ENCODE measurements around the gene HPS5. TPM values are rescaled to one million over a fixed set of nuclear protein-coding genes. Genes with fewer than 3 reads are reported as not detected.
A peak's percentile ranks its signal among the peaks of the same experiment; 100 is the strongest.

Gene HPS5
- total and polyA plus RNA-seq, 2 of the 13 experiments (the other 11 are each of a cell fraction or from before 2014, with no cell fraction given): 6.6 to 25.5 TPM

DNA sequence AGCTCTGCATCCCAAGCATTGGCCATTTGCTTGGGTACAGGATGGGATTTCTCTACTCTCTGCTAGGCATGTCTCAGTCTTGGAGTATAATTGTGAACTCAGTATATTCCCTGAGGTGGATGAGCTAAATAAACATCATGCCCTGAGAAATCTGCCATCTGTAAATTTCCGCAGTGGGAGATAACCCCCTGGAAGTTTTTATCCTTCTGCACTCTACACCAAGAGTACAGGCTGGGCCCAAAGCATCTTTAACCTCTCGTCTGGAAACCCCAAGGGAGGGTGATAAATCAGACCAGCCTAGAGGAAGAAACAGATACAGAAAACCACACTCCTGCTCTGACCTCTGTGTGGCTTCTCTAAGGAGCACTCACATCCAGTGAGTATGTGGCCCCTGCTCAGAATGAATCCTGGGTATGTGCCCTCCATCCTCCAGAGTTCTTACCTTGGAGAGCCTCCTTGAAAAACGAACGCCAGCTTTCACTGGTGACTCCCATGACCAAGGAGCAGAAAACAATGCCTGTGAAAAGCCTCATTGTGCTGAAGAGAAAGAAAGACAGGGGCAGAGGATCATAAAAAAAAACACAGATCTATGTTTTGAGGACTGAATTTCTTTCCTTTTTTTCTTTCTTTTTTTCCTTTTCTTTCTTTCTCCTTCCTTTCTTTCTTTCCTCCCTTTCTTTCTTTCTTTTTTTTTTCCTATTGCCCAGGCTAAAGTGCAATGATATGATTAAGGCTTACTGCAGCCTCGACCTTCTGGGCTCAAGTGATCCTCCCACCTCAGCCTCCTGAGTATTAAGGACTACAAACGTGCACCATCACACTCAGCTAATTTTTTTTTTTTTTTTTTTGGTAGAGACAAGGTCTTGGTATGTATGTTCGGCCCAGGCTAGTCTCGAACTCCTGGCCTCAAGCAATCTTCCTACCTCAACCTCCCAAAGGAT, 86.3 kb downstream of the HPS5 start (continued):
- TF ChIP-seq, protein P1, sequence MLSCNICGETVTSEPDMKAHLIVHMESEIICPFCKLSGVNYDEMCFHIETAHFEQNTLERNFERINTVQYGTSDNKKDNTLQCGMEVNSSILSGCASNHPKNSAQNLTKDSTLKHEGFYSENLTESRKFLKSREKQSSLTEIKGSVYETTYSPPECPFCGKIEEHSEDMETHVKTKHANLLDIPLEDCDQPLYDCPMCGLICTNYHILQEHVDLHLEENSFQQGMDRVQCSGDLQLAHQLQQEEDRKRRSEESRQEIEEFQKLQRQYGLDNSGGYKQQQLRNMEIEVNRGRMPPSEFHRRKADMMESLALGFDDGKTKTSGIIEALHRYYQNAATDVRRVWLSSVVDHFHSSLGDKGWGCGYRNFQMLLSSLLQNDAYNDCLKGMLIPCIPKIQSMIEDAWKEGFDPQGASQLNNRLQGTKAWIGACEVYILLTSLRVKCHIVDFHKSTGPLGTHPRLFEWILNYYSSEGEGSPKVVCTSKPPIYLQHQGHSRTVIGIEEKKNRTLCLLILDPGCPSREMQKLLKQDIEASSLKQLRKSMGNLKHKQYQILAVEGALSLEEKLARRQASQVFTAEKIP (CRISPR knock-in tag; IDR thresholded peaks at IDR 0.05; ENCODE audit: borderline replicate concordance): no peak
- TF ChIP-seq ZZZ3 (CRISPR knock-in tag; IDR thresholded peaks at IDR 0.05; ENCODE audit: borderline replicate concordance): no peak
- TF ChIP-seq POLR2A (IDR thresholded peaks at IDR 0.05; ENCODE audit: insufficient read depth in 1 of 2, low read depth in 2 of 2, low read length in 2 of 2): peak in 1 of 2 experiments; percentile 30; a peak in 1 of 4 replicates
- peak; percentile 32; the same call in 1 of the 2 replicates for TF ChIP-seq ZMYM3 (CRISPR knock-in tag; IDR thresholded peaks at IDR 0.05)
- no peak for TF ChIP-seq KDM3A (CRISPR knock-in tag; IDR thresholded peaks at IDR 0.05; ENCODE audit: low read depth)
- TF ChIP-seq ZNF652 (CRISPR knock-in tag; IDR thresholded peaks at IDR 0.05; ENCODE audit: borderline replicate concordance, low read depth): no peak

DNA sequence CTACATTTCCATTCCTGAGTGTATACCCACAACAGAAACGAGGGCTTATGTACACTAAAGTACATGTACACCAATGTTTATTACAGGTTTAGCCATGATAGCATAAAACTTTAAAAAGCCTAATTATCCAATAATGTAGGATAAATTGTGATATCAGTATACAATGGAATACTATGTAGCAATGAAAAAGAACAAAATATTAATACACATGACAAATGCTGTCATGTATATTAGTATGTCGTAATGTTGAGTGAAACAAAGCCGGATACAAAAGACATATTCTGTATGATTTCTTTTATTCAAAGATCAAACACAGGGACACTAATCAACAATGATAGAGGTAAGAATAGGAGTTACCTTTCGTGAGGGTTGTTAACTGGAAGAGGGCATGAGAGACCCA, 88.0 kb downstream of the HPS5 start:
- DNase-seq (ENCODE audit: low spot score) (no peak), ATAC-seq (no peak), FAIRE-seq (no peak)
- BruUV-seq (replicated peaks): no TSS peak
- Histone ChIP-seq H3K27me3 (ENCODE audit: control insufficient read depth in 1 of 2, insufficient read depth in 2 of 2, low read length in 2 of 2) (no peaks in the 10 kb centered on the region), H2AFZ (ENCODE audit: low read length) (no peak overlapping the region), H3K4me1 (ENCODE audit: insufficient read depth, low read length) (peaks cover 99% of the 10 kb centered on the region), H3K9me3 (ENCODE audit: low read length) (no peaks in the 10 kb centered on the region), H3K4me2 (ENCODE audit: low read depth, low read length) (no peak overlapping the region), H3K4me3 (replicated peaks in 1 of 3; ENCODE audit: insufficient read depth in 1 of 3, low read depth in 2 of 3, low read length in 3 of 3) (no peak overlapping the region), H3K36me3 (replicated peaks in 1 of 2; ENCODE audit: control insufficient read depth in 1 of 2, insufficient read depth in 2 of 2, low read length in 2 of 2) (no peaks in the 10 kb centered on the region), H4K20me1 (ENCODE audit: insufficient read depth, low read length) (no peaks in the 10 kb centered on the region), H3K79me2 (ENCODE audit: insufficient read depth, low read length) (peaks cover 13% of the 10 kb centered on the region), H3K9ac (ENCODE audit: insufficient read depth, low read depth, low read length) (no peak overlapping the region), H3K27ac (ENCODE audit: extremely low read length, insufficient read depth, low read length) (no peak overlapping the region)
- ChIA-PET POLR2A (interaction anchor here (4.8 kb wide), 1 partner anchor 9 kb away, joined by 37 read pairs; no protein-coding TSS in a partner anchor), CTCF (ENCODE audit: low intra/inter-chr PET ratio, low total read pairs) (no interaction called here)
- TF ChIP-seq, protein P2, sequence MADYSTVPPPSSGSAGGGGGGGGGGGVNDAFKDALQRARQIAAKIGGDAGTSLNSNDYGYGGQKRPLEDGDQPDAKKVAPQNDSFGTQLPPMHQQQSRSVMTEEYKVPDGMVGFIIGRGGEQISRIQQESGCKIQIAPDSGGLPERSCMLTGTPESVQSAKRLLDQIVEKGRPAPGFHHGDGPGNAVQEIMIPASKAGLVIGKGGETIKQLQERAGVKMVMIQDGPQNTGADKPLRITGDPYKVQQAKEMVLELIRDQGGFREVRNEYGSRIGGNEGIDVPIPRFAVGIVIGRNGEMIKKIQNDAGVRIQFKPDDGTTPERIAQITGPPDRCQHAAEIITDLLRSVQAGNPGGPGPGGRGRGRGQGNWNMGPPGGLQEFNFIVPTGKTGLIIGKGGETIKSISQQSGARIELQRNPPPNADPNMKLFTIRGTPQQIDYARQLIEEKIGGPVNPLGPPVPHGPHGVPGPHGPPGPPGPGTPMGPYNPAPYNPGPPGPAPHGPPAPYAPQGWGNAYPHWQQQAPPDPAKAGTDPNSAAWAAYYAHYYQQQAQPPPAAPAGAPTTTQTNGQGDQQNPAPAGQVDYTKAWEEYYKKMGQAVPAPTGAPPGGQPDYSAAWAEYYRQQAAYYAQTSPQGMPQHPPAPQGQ (CRISPR knock-in tag; IDR thresholded peaks at IDR 0.05; ENCODE audit: borderline replicate concordance): no peak
- TF ChIP-seq, protein P3, sequence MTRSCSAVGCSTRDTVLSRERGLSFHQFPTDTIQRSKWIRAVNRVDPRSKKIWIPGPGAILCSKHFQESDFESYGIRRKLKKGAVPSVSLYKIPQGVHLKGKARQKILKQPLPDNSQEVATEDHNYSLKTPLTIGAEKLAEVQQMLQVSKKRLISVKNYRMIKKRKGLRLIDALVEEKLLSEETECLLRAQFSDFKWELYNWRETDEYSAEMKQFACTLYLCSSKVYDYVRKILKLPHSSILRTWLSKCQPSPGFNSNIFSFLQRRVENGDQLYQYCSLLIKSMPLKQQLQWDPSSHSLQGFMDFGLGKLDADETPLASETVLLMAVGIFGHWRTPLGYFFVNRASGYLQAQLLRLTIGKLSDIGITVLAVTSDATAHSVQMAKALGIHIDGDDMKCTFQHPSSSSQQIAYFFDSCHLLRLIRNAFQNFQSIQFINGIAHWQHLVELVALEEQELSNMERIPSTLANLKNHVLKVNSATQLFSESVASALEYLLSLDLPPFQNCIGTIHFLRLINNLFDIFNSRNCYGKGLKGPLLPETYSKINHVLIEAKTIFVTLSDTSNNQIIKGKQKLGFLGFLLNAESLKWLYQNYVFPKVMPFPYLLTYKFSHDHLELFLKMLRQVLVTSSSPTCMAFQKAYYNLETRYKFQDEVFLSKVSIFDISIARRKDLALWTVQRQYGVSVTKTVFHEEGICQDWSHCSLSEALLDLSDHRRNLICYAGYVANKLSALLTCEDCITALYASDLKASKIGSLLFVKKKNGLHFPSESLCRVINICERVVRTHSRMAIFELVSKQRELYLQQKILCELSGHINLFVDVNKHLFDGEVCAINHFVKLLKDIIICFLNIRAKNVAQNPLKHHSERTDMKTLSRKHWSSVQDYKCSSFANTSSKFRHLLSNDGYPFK (CRISPR knock-in tag; IDR thresholded peaks at IDR 0.05; ENCODE audit: borderline replicate concordance): no peak
- peak; percentile 52; the same call in 1 of the 2 replicates for TF ChIP-seq CEBPB (IDR thresholded peaks at IDR 0.05; ENCODE audit: borderline replicate concordance, low read depth, low read length)
- TF ChIP-seq SYNCRIP (IDR thresholded peaks at IDR 0.05; ENCODE audit: insufficient read depth, low read depth, low read length): no peak
- intact Hi-C loops (cut with micrococcal nuclease; ENCODE audit: unreplicated experiment): loop anchor here (10.0 kb wide), 1 partner anchor 91 kb away; the partner anchor contains the start of genes GTF2H1 and HPS5
- in situ Hi-C loops (cut with HindIII; ENCODE audit: extremely low pct_ligation_motif_present, low pct_unique_long_range_greater_than_20kb): no loop called here
- 95% methylated on average over 4 of the region's 4 CpGs for WGBS (ENCODE audit: low lambda C conversion rate)
